GM12891 (cell line): ENCODE measurements around the gene SARDH.

ENCODE experiments used
- POLR2A ChIP-seq: IDR thresholded peaks from 2 replicates; pipeline ENCODE4 v1.6.1; 2011; ENCODE audit warnings: low read depth, low read length, control low read depth
- POLR2AphosphoS5 ChIP-seq: IDR thresholded peaks from 2 replicates; pipeline ENCODE4 v1.6.1; 2011; ENCODE audit warnings: low read depth, low read length, control low read depth
- TAF1 ChIP-seq: IDR thresholded peaks from 2 replicates; pipeline ENCODE4 v1.6.1; 2011; ENCODE audit warnings: low read depth, low read length, control low read depth

- TF ChIP-seq POLR2A (no peak; the same call in 1 of the 2 replicates), POLR2AphosphoS5 (no peak), TAF1 (no peak)
These were observed 49.5 kb upstream of the SARDH start for GRCh38 chr9:133787754-133788025.
